Islet of Langerhans (tissue), 1 donor: ENCODE data around the gene ZNF280A.

Experiments used
- FAIRE-seq: peaks from one replicate; lab custom pipeline; 2011; peaks lifted over from hg19 to GRCh38; lab: Jason Lieb, UNC

Gene ZNF280A

GRCh38 chr22:22520020-22520656, at the start of gene ZNF280A:
Gene ZNF280A (minus strand): TSS chr22:22520270. CDS start chr22:22515630, 4,640 bp downstream.
- no peak for FAIRE-seq

- no peak for FAIRE-seq
Observed at GRCh38 chr22:22569218-22569617, 49.1 kb upstream of the ZNF280A start.

- no peak for FAIRE-seq
Observed at GRCh38 chr22:22565981-22566380, 45.9 kb upstream of the ZNF280A start.

- no peak for FAIRE-seq
Observed at GRCh38 chr22:22558972-22559603, 39.0 kb upstream of the ZNF280A start, which contains the start of gene PRAME. Gene PRAME (minus strand): TSS chr22:22559265. CDS start chr22:22556832, 2,433 bp downstream.

- FAIRE-seq: no peak
Observed at GRCh38 chr22:22558071-22558971, 38.3 kb upstream of the ZNF280A start.

- FAIRE-seq: no peak
Observed at GRCh38 chr22:22556995-22557925, 37.2 kb upstream of the ZNF280A start.

GRCh38 chr22:22556578-22556977, 36.5 kb upstream of the ZNF280A start:
- FAIRE-seq: no peak

GRCh38 chr22:22555596-22555995, 35.5 kb upstream of the ZNF280A start:
- no peak for FAIRE-seq

GRCh38 chr22:22554587-22555284, 34.7 kb upstream of the ZNF280A start:
- FAIRE-seq: no peak

- FAIRE-seq: no peak
Observed at GRCh38 chr22:22553735-22554586, 33.9 kb upstream of the ZNF280A start.

GRCh38 chr22:22553141-22553540, 33.1 kb upstream of the ZNF280A start:
- FAIRE-seq: no peak

- no peak for FAIRE-seq
Observed at GRCh38 chr22:22552630-22553029, 32.6 kb upstream of the ZNF280A start.

GRCh38 chr22:22550789-22551434, 30.8 kb upstream of the ZNF280A start:
- FAIRE-seq: no peak

- no peak for FAIRE-seq
Observed at GRCh38 chr22:22548910-22549309, 28.8 kb upstream of the ZNF280A start.

- FAIRE-seq: no peak
Observed at GRCh38 chr22:22548317-22548716, 28.2 kb upstream of the ZNF280A start.

- no peak for FAIRE-seq
Observed at GRCh38 chr22:22547692-22548300, 27.7 kb upstream of the ZNF280A start.

GRCh38 chr22:22547226-22547625, 27.2 kb upstream of the ZNF280A start:
- no peak for FAIRE-seq

- FAIRE-seq: no peak
Observed at GRCh38 chr22:22546490-22546889, 26.4 kb upstream of the ZNF280A start.

GRCh38 chr22:22545084-22545483, 25.0 kb upstream of the ZNF280A start:
- FAIRE-seq: no peak
